GM23338 (cell line): ENCODE measurements around the gene DLG2.

Experiments
- CREB1 ChIP-seq: fragments of 250-450 bp; sonication (Bioruptor Pico); IDR thresholded peaks from 2 replicates; pipeline ENCODE4 v1.5.0; 2020; ENCODE audit warnings: low read depth, mild to moderate bottlenecking, moderate library complexity
- CTCF ChIP-seq, 2 experiments: fragments of 200-600 bp in 1 of 2; sonication (generic) in 1 of 2; conservative IDR thresholded peaks; 2 replicates each; pipeline versions ENCODE4 v1.5.1 to v1.6.1; 2016 to 2017; ENCODE audit warnings: antibody characterized with exemption in 2 of 2, low read depth in 2 of 2, mild to moderate bottlenecking in 2 of 2, moderate library complexity in 1 of 2
- ETS1 ChIP-seq: IDR thresholded peaks from 2 replicates; pipeline ENCODE4 v1.6.1; 2016; ENCODE audit warnings: antibody characterized with exemption
- EZH2 ChIP-seq: fragments of 200-600 bp; sonication (generic); IDR thresholded peaks from one replicate; pipeline ENCODE4 v1.8.0; 2017; ENCODE audit warnings: antibody characterized with exemption, mild to moderate bottlenecking, low read depth; ENCODE audit not compliant: unreplicated experiment
- EZH2phosphoT487 ChIP-seq: fragments of 200-600 bp; sonication (generic); IDR thresholded peaks from one replicate; pipeline ENCODE4 v1.8.1; 2018; ENCODE audit warnings: antibody characterized with exemption; ENCODE audit not compliant: unreplicated experiment
- JUNB ChIP-seq: IDR thresholded peaks from one replicate; pipeline ENCODE4 v1.6.1; 2016; ENCODE audit warnings: antibody characterized with exemption; ENCODE audit not compliant: unreplicated experiment
- NANOG ChIP-seq: IDR thresholded peaks from 2 replicates; pipeline ENCODE4 v1.6.1; 2016; ENCODE audit warnings: antibody characterized with exemption, borderline replicate concordance
- POLR2AphosphoS5 ChIP-seq: IDR thresholded peaks from 2 replicates; pipeline ENCODE4 v1.6.1; 2016; ENCODE audit warnings: antibody characterized with exemption, low read depth
- REST ChIP-seq: IDR thresholded peaks from one replicate; pipeline ENCODE4 v1.6.1; 2018; ENCODE audit warnings: antibody characterized with exemption; ENCODE audit not compliant: unreplicated experiment
- STAT1 ChIP-seq: IDR thresholded peaks from one replicate; pipeline ENCODE4 v1.6.1; 2016; ENCODE audit warnings: antibody characterized with exemption; ENCODE audit not compliant: unreplicated experiment
- ZNF331 ChIP-seq: fragments of 250-450 bp; sonication (Bioruptor Pico); IDR thresholded peaks from 2 replicates; pipeline ENCODE4 v1.5.0; 2020; ENCODE audit warnings: low read depth, mild to moderate bottlenecking, moderate library complexity
- ZNF462 ChIP-seq: fragments of 250-450 bp; sonication (Bioruptor Pico); IDR thresholded peaks from 2 replicates; pipeline ENCODE4 v1.5.0; 2020; ENCODE audit warnings: mild to moderate bottlenecking, moderate library complexity

- TF ChIP-seq EZH2: no peak
- TF ChIP-seq CTCF (conservative IDR thresholded peaks at IDR 0.05; ENCODE audit: low read depth in 2 of 2): no peak
- TF ChIP-seq ZNF331 (CRISPR knock-in tag): no peak
- TF ChIP-seq REST: no peak
- no peak for TF ChIP-seq EZH2phosphoT487
- no peak for TF ChIP-seq POLR2AphosphoS5
- no peak for TF ChIP-seq CREB1 (CRISPR knock-in tag)
- no peak for TF ChIP-seq JUNB
- TF ChIP-seq STAT1: no peak
- TF ChIP-seq NANOG: no peak
- no peak for TF ChIP-seq ZNF462 (CRISPR knock-in tag)
- TF ChIP-seq ETS1: no peak
Observed at GRCh38 chr11:83537131-83537610, 2090.0 kb downstream of the DLG2 start.
